ENCODE results near the gene ASB2. TPM values are rescaled to one million over a fixed set of nuclear protein-coding genes. Genes with fewer than 3 reads are reported as not detected.

ASB2 gene
- total RNA-seq, 3 donors from 2014 or later (not counting 1 experiment from before 2014, with no cell fraction given), result 3.7 to 7.2 (median 4.8) TPM

- DNase-seq (no peak), ATAC-seq (no peak)
- H3K4me3 Mint-ChIP-seq, result no peak overlapping the region
- Histone ChIP-seq H3K4me3 (ENCODE audit: low read length) (no peak overlapping the region), H3K27me3 (ENCODE audit: control insufficient read depth, insufficient read depth, low read length) (no peaks in the 10 kb centered on the region), H3K36me3 (ENCODE audit: control insufficient read depth, insufficient read depth, low read length) (no peaks in the 10 kb centered on the region), H3K9me3 (ENCODE audit: control insufficient read depth, insufficient read depth, low read length) (peaks cover 9% of the 10 kb centered on the region), H3K27ac (ENCODE audit: low read length) (no peak overlapping the region), H3K4me1 (ENCODE audit: control insufficient read depth, insufficient read depth, low read length) (peaks cover 18% of the 10 kb centered on the region)
- TF ChIP-seq, protein P1, sequence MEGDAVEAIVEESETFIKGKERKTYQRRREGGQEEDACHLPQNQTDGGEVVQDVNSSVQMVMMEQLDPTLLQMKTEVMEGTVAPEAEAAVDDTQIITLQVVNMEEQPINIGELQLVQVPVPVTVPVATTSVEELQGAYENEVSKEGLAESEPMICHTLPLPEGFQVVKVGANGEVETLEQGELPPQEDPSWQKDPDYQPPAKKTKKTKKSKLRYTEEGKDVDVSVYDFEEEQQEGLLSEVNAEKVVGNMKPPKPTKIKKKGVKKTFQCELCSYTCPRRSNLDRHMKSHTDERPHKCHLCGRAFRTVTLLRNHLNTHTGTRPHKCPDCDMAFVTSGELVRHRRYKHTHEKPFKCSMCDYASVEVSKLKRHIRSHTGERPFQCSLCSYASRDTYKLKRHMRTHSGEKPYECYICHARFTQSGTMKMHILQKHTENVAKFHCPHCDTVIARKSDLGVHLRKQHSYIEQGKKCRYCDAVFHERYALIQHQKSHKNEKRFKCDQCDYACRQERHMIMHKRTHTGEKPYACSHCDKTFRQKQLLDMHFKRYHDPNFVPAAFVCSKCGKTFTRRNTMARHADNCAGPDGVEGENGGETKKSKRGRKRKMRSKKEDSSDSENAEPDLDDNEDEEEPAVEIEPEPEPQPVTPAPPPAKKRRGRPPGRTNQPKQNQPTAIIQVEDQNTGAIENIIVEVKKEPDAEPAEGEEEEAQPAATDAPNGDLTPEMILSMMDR (IDR thresholded peaks at IDR 0.05), result no peak
- H3K4me1 Mint-ChIP-seq, result peaks cover 14 to 15% of the 10 kb centered on the region in 2 donors
- H3K27me3 Mint-ChIP-seq (ENCODE audit: low read depth in 2 of 2), result peaks cover 0 to 6% of the 10 kb centered on the region in 2 donors
- H3K36me3 Mint-ChIP-seq, result no peaks in the 10 kb centered on the region
- no peaks in the 10 kb centered on the region for H3K9me3 Mint-ChIP-seq
- intact Hi-C loops (cut with micrococcal nuclease), result loop anchor here (5.0 kb wide), 1 partner anchor 35 kb away; no protein-coding TSS in a partner anchor
- 93% methylated on average over 9 of the region's 10 CpGs for WGBS (ENCODE audit: insufficient coverage)
- H3K27ac Mint-ChIP-seq, result no peak overlapping the region
These were observed 6.0 kb upstream of the ASB2 start for GRCh38 chr14:93982230-93983007.

GRCh38 chr14:93981316-93982229 is 5.2 kb upstream of the ASB2 start:
- peaks cover 24% of the 10 kb centered on the region for H3K4me1 ChIP-seq (ENCODE audit: control insufficient read depth, insufficient read depth, low read length)
- H3K27ac Mint-ChIP-seq, result no peak overlapping the region
- no peaks in the 10 kb centered on the region for H3K36me3 ChIP-seq (ENCODE audit: control insufficient read depth, insufficient read depth, low read length)
- TF ChIP-seq, protein P1 (IDR thresholded peaks at IDR 0.05), result no peak
- peaks cover 14% of the 10 kb centered on the region for H3K9me3 ChIP-seq (ENCODE audit: control insufficient read depth, insufficient read depth, low read length)
- no peaks in the 10 kb centered on the region for H3K36me3 Mint-ChIP-seq
- DNase-seq, result no peak
- no peak overlapping the region for H3K4me3 Mint-ChIP-seq
- peaks cover 20 to 21% of the 10 kb centered on the region in 2 donors for H3K4me1 Mint-ChIP-seq
- ATAC-seq, result no peak
- H3K27ac ChIP-seq (ENCODE audit: low read length), result no peak overlapping the region
- intact Hi-C loops (cut with micrococcal nuclease), result loop anchor here (5.0 kb wide), 1 partner anchor 34 kb away; no protein-coding TSS in a partner anchor
- H3K4me3 ChIP-seq (ENCODE audit: low read length), result no peak overlapping the region
- no peaks in the 10 kb centered on the region for H3K27me3 ChIP-seq (ENCODE audit: control insufficient read depth, insufficient read depth, low read length)
- peaks cover 0 to 6% of the 10 kb centered on the region in 2 donors for H3K27me3 Mint-ChIP-seq (ENCODE audit: low read depth in 2 of 2)
- H3K9me3 Mint-ChIP-seq, result peaks cover 2% of the 10 kb centered on the region in 2 donors
- 97% methylated on average over 9 of the region's 9 CpGs for WGBS (ENCODE audit: insufficient coverage)

DNA sequence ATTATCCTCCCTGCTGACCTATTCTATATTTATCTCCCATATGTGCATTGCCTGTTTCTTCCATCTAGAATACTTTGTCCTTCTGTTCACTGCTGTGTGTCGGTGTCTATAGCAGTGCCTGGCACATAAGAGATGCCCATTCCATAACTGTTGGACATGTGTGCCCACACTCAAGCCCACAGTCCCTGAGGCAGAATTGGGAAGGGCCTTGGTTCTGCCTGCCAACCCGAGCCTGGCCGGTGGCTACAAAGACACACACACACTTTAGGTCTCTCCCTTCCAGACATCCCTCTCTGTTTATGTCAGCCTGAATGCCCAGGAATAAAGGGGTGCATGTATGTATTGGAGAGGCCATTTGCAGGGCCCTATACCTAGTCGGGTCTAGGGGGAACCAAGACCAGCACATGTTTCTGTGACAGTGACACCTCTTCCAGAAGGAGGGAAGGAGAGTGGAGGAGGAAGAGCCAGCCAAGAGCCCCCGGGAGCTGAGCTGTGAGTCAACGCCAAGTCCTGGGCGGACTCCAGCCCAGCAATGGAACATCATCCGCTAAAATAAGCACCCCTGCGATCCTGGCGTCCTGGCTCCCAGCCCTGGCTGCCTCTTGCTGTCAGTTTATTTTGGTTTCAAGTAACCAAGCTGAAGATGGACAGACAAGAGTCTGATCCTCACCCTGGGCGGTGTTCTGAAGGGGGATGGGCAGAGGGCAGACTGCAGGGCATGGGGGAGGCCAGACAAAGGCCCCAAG is 4.3 kb upstream of the ASB2 start:
- peaks cover 3 to 9% of the 10 kb centered on the region in 2 donors for H3K27me3 Mint-ChIP-seq (ENCODE audit: low read depth in 2 of 2)
- H3K27ac ChIP-seq (ENCODE audit: low read length), result no peak overlapping the region
- TF ChIP-seq, protein P1 (IDR thresholded peaks at IDR 0.05), result no peak
- H3K9me3 Mint-ChIP-seq, result peaks cover 2% of the 10 kb centered on the region in 2 donors
- H3K27me3 ChIP-seq (ENCODE audit: control insufficient read depth, insufficient read depth, low read length), result peaks cover under 1% of the 10 kb centered on the region
- H3K4me3 ChIP-seq (ENCODE audit: low read length), result no peak overlapping the region
- no peak overlapping the region for H3K27ac Mint-ChIP-seq
- no peaks in the 10 kb centered on the region for H3K36me3 ChIP-seq (ENCODE audit: control insufficient read depth, insufficient read depth, low read length)
- no peak overlapping the region for H3K4me3 Mint-ChIP-seq
- no peaks in the 10 kb centered on the region for H3K36me3 Mint-ChIP-seq
- H3K9me3 ChIP-seq (ENCODE audit: control insufficient read depth, insufficient read depth, low read length), result peaks cover 14% of the 10 kb centered on the region
- WGBS (ENCODE audit: insufficient coverage), result 92% methylated on average over 11 of the region's 11 CpGs
- ATAC-seq (no peak), DNase-seq (no peak)
- peaks cover 34% of the 10 kb centered on the region for H3K4me1 ChIP-seq (ENCODE audit: control insufficient read depth, insufficient read depth, low read length)
- peaks cover 28 to 29% of the 10 kb centered on the region in 2 donors for H3K4me1 Mint-ChIP-seq
- intact Hi-C loops (cut with micrococcal nuclease), result loop anchor here (5.0 kb wide), 1 partner anchor 33 kb away; no protein-coding TSS in a partner anchor
